Glomerular visceral epithelial cell (primary cell): Measurements from ENCODE around the gene GARS1.
"Not testable (repeated sequence)": the region's sequence is repeated elsewhere in the genome, so short reads cannot be mapped to it uniquely, and the experiment has no call there.

Experiments
- DNase-seq: peaks from one replicate; pipeline ENCODE4 v3.0.0-alpha.2; 2016; ENCODE audit errors: extremely low spot score

GARS1 gene

DNA sequence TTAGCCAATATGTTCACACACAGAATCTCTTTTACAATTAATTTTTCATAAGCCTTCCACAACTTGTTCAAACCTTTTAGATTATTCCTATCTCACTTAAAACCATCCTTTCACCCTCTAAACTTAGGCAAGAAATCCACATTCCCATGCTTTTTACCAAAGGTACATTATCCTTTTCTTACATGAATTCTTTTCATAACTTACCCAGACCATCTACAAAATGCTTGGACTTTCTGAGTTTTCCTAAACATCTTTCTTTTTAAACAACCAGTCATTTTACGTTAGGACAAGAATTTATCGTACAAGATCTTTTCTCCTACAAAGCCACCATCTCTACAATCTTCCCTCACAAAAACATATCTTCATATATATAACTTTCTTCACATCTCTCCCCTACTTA, 18.8 kb upstream of the GARS1 start:
- DNase-seq: no peak

DNA sequence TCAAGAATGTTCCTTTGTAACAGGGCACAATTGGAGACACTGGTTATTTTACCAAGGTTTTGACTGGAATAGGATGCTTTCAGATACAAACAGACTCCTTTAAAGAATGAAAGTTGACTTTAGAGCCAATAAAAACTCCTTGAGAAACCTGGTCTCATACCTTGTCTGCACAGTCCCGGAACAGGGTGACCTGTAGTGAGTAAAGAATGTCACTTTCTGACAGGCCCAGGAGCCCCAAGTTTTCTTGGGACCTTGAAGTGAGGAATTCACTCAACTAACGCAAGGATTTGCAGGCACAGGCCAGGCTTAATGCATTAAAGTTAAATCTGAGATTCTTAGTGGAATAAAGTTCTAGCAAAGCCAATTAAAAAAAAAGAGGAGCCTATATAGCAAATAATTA, 11.5 kb upstream of the GARS1 start:
- no peak for DNase-seq

DNA sequence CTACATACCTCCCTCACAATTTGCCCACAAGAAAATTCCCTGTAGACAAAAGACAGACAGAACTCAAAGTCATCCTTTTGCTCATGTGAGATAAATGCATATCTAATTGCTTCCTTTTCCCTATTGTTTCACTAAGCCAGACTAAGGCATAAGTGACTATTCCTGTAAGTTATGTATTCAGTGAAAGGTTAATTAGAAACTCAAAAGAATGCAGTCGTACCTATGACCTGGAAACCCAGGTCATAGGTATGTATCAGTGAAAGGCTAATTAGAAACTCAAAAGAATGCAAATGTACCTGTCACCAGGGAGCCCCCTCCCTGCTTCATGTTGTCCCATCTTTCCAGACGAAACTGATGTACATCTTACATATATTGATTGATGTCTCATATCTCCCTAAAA, 10.3 kb upstream of the GARS1 start:
- no peak for DNase-seq

DNA sequence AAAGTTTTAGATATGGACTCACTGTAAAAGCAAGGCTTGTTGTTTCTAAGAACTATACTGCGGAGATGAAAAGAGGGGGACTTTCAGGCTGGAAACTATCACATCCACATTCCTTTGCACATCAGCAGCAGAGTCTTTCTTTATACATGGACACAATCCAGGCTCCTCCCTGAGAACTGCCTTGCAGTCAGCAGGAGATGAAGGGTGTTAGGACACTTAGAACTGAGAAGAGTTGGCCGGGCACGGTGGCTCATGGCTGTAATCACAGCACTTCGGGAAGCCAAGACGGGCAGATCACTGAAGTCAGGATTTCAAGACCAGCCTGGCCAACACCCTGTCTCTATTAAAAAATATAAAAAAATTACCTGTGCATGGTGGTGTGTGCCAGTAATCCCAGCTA, 9.7 kb upstream of the GARS1 start:
- no peak for DNase-seq

DNA sequence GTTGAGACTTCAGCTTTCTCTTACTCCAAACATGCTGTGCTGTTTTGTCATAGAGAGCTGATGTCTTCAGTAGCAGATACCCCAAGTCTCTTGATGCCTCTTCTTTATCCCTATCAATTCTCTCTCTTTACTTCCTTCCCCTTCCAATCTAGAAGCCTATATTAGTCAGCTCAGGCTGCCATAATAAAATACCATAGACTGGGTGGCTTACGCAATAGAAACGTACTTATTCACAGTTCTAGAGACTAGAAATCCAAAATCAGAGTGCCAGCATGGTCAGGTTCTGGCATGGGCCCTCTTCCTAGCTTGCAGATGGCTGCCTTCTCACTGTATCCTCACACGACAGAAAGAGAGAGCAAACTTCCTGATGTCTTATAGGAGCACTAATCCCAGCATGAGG, 9.0 kb upstream of the GARS1 start:
- DNase-seq: no peak

DNA sequence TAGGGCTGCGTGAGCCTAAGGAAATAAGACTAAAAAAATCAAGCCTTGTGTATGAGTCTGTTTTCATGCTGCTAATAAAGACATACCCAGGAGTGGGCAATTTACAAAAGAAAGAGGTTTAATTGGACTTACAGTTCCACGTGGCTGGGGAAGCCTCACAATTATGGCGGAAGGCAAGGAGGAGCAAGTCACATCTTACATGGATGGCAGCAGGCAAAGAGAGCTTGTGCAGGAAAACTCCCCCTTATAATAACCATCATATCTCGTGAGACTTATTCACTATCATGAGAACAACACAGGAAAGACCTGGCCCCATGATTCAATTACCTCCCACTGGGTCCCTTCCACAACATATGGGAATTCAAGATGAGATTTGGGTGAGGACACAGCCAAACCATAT, 7.1 kb upstream of the GARS1 start:
- DNase-seq: not testable (repeated sequence)

DNA sequence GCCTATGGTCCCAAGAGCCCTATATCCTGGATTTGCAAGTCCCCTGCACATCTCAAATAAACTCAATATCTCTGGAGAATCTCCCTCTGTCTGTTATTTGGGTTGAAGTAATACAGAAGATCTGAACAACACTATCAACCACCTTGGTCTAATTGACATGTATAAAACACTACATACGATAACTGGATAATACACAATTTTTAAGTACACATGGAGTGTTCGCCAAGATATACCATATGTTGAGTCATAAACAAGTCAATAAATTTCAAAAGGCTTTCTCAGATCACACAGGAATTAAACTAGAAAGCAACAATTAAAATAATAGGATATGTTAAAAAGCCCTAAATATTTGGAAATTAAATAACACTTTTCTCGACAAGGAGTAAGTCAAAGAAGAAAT, 5.6 kb upstream of the GARS1 start:
- DNase-seq: no peak

DNA sequence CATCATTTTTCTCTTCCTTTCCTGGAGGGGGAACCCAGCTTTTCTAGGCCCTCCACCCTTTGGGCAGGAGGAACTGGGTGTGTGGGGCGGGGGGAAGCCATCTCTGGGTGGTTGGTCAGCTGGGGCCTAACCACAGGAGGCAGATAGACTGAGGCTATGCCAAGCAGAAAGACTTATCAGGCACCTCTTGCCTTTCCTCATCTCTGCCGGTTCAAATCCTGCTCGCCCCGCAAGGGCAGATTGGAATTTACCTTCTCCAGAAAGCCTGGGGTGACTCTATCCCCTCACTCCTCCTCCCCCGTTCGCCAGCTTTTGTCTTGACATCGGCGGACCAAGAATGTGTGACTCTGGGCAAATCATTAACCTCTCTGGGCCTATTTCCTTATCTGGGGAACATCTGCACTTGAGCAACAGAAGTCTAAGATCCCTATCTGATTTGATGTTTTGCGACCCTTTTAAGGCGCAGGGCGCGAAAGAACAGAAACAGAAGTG, 584 bp upstream of the GARS1 start:
- DNase-seq: peak; percentile 74

DNA sequence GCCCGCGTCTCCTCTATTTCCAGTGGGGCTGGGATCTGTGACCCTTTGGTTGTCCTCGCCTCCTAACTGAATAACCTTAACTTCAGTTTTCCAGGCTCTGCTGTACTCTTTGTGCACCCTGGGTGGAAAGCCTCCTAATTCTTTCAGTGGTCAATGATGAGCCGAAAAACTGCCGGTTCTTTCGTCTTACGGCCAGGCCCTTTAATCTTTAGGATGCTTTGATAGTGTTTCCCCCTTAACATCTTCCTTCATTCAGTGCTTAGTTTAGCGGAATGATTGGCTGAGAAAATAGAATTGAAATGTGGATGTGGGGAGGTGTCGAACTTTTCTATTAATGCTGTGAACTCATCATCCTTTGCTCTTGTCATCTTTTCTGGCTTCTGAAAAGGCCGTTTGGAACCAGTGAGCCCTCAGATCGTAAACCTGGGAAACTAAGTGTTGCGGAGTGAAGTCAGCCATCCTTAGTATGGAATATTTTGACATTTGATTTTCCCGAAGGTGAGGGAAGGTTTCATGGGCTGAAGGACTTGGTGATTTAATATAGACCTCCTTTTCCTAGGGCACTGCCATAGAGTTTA, 847 bp downstream of the GARS1 start:
- DNase-seq: no peak

DNA sequence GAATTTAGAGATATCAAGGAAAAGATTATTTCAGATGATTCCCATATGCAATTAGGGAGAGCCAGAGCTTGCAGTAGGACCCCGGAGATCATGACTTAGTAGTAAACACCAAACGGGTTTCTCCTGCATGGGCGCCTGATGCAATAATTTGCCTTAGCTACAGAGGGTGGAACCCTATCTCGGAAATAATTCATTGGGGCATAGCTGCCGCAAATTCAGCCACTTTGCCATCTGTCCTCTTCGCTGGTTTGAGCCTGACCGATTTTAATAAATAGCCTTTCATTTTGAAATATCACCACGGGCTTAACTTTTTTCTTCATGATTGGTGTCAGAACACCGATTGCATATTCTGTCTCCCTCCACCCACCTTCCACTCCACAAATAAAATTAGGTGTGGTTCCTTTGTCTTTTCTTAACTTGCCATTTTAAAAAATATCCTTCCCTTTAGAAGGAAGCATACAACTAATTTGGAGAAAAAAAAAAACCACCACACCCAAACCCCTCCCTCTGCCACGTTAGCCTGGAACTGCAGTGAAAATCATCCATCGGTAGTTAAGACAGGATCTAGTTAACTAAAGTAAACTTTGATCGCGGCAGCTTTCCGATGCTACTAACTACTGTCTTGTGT, 1.4 kb downstream of the GARS1 start:
- peak; percentile 14 for DNase-seq

DNA sequence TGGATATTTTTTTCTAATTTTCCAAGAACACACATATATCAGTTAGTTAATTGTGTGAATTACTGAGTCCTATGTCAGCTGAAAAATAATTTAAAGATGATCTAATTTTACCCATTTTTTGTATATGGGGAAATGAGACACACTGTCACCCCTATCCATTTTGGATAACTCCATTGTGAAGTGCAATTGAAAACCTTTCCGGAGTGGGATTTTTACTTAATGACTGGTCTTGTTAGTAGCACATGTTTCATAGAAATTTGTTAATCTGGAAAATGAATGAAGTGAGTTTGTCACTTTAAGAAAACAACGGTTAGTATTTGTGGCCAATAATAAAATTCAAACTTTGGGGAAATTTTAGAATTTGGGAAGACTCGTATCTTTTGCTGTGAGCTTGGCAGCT, 2.0 kb downstream of the GARS1 start:
- DNase-seq: no peak

DNA sequence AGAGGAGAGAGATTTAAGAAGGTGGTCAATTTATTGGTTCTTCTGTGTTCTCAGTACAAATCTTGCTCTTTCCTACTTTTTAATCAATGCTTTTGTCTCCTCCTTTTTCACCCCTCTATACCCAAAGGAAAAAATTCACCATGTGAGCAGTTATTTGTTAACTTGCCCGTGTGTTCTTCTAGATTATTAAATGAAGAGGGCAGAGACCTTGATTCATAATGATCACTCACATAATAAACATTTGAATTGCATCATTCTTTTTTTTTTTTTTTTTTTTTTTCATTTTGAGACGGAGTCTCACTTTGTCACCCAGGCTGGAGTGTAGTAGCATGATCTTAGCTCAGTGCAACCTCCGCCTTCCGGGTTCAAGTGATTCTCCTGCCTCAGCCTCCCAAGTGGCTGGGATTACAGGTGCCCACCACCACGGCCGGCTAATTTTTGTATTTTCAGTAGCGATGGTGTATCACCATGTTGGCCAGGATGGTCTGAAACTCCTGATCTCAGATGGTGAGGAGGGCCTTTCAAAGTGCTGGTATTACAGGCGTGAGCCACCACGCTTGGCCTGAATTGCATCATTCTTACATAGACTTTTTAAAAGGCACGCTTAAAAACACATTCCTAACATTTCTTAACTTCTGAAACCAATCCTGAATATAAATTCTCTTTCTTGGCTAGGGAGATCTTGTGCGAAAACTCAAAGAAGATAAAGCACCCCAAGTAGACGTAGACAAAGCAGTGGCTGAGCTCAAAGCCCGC, 3.6 kb downstream of the GARS1 start:
- DNase-seq: no peak

DNA sequence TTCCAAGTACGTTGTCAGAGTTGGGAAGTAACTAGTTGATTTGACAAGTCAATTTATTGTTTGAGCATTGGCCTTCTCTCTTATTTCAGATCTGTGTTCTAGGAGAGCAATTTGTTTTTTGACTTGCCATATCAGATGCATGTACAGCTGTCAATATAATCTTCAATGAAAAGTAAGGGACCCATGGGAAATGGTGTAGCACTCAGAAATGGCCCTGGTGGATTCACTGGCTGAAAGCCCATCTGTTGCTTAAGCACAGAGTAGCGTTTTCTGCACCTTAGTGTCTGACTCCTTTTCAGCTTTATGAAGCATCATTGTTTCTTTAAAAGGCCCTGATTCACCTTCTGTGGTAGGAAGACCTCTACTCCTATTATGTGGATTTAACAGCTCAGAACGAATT, 10.2 kb downstream of the GARS1 start:
- DNase-seq: no peak

DNA sequence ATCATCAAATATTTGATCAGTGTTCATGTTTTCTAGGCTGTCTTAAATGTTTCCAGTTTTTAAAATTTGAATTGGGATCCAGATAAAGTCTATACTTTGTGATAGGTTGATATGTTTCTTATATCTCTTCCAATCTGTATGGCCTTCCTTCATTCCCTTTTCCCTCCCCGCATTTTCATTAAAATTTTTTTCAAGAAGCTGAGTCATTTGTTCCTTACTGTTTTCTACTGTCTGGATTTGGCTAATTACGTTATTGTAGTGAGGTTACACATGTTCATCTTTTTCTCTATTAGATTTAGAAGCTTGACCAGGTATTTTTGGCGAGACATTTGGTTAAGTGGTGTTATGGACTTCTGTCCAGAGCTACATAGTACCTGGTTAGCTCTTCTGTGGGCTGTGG, 11.2 kb downstream of the GARS1 start:
- no peak for DNase-seq

DNA sequence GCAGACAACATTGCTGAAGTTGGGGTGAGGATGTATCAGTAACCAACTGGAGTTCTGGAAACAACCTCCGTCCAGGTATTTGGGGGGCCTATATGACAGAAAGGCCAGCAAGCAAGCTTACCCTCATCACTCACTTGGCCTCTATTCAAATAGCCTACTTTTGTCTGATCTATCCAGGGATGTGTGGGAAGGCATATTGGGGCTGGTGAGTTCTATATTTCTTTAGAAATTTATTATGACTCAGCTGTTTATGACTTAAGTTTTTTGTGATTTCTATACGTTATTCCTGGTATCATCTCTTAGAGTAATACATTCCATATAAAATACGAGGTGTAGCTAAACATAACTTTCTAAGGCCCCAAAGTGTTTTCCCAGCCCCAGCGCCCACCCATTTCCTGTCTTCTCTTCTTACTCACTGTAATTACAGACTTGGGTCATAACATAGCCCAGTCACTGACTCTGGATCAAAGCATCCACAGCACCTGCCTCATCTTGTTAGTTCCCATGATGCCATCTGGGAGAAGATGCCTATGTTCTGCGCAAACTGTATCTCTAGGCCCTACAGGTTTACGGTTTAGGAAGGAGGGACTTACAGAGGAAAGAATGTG, 18.1 kb downstream of the GARS1 start:
- no peak for DNase-seq

DNA sequence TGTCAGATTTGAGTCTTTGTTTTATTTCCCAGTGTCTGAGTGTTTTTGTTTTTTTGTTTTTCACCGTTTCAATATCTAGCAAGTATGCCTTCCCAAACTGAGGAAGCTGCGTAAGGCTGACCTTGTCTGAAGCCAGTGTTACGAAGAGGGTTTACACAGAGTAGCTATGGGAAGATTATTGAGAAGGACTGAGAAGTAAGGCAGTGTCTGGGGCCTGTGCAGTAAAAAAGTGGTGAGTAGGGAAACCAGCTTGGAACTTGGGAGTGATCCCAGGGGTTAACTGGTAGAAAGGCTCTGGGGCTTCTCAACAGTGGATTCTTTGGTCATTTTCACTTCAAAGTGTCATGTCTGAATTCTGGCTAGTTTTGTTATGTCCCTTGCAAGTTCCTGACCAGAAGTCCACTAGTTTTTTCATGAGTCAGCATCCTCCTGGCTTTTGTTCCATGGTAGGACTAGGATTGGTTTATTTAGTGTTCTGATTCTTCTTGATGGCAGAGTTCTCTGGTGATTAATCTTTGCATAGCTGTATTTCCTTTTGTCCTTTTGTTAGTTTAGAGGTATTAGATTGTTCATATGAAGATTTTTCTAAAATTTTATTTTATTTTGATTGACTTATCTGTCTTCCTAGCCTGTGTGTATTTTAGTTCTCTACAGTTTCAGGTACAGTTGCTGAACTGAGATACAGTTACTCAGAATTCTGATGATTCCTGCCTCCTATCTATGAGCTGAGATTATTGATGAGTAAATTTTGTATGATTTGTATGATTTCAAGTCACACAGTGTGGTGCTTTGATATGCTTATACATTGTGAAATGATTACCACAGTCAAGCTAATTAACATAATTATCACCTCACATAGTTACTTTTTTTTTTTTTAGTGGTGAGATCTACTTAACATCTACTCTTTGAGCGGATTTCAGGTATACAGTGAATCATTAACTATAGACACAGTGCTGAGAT, 19.0 kb downstream of the GARS1 start:
- no peak for DNase-seq

DNA sequence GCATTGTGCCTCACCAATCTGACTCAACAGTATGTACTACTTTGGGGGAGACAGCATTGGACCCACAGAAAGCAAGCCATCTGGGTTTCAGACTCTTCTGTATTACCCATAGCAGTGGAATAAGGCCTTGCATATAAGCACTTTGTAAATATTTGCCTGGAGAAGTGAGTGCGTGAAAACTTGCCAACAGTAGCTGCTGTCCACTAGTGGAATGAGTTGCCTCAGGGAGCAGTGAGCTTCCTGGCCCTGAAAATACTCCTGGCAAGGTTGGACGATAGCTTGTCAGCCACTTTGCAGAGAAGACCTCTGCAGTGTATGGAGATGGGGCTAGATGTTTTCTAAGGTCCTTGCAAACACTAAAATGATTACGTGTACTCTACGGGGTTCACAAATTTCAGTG, 21.6 kb downstream of the GARS1 start:
- DNase-seq: no peak

DNA sequence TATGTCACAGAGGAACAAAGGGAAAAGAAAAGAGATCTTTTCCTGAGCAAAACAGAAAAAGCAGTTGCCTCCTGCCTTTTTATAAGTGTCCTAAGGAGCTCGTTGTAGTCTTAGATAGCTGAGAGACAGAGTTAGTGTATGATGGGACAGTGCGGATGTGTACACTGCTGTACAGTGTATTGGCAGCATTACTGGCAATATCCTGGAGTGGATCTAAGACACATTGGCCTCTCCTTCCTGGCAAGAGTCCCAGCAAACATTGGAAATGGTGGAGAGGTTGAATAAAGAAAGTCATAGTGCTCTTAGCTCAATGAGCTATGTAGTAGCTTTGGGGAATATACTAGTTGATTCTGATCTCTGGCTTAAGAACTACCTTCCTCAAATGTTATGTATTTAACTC, 22.7 kb downstream of the GARS1 start:
- no peak for DNase-seq

DNA sequence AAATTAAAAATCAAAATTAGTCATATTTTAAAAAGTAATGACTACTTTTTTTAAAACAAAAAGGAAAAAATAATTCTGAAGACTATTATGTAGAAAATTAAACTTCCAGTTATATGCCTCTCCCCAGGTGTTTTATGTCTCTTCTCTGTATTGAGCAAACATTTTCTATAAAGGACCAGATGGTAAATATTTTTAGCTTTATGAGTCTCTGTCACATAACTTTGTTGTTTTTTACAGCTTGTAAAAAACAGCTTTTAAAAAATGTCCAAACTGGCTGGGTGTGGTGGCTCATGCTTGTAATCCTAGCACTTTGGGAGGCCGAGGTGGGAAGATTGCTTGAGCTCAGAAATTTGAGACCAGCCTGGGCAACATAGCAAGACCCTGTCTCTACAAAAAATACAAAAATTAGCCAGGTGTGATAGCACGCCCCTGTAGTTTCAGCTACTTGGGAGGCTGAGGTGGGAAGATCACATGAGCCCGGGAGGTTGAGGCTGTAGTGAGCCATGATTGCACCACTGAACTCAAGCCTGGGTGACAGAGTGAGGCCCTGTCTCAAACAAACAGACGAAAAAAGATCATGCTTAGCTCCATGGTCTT, 23.5 kb downstream of the GARS1 start:
- no peak for DNase-seq

DNA sequence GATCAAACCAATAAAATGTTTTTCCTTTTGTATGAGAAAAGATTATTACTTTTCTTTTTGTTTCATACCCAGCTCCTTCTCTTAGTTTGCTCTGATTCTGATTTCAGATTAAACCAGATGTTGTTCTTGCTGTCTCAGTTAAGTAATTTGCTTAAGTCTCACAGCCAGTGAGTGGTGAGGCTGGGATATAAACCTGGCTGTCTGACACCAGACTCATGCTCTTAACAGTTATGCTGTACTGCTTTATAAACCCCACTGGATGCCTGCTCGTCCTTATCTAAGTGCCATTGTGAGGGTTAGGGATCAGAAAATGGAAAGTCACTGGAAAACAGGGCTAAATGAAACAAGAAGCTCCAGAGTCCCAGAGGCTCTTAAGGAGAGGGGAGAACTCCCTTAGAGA, 24.3 kb downstream of the GARS1 start:
- no peak for DNase-seq

DNA sequence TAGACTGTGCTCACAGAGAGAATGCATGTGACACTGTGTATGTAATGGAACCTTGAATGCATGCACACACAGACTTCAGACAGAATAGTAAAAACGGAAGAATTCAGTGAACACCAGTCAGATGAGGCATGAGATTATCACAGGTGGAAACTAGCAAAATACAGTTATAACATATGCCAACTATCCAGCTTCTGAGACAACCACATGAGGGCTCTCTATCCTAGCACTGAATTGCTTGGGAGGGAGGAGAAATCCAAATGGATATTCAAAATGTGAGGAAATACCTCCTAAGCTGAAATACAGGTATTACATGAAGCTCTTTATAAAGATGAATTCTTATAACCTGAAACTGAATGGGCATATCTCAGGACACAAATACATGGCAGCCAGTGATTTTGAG, 30.6 kb downstream of the GARS1 start:
- no peak for DNase-seq
